OCI-LY7 (cell line): ENCODE data around the gene SMIM12.

Experiments used
- EZH2phosphoT487 ChIP-seq: fragments of 200-600 bp; sonication (generic); IDR thresholded peaks from 2 replicates; pipeline ENCODE4 v1.6.1; 2018; ENCODE audit warnings: low read depth, borderline replicate concordance, mild to moderate bottlenecking, mixed run types, antibody characterized with exemption, low read length, moderate library complexity, mixed read lengths
- TF ChIP-seq, protein P1 (sequence below): fragments of 200-600 bp; sonication (generic); conservative IDR thresholded peaks from 2 replicates; pipeline ENCODE4 v1.5.1; 2014; ENCODE audit warnings: mild to moderate bottlenecking, antibody characterized with exemption, low read length, moderate library complexity, mixed read lengths

DNA sequence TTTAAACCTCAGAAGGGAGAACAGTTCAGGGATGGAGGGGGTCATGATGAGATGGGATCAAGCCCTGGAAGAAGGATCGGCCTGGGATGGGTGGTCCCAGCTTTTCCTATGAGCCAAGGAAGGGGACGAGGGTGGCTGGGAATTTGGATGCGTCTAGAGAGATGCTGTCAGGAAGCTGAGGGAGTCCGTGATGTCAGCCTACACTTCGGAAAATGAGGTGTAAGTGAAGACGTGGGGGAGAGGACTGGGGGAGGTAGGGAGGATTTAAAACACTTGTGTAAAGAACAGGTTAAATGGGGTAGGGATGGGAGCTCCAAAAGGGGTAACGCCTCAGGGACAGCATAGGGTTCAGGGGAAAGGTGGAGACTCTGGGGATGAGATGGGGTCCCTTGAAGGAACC is 42.4 kb upstream of the SMIM12 start:
- TF ChIP-seq, protein P1, sequence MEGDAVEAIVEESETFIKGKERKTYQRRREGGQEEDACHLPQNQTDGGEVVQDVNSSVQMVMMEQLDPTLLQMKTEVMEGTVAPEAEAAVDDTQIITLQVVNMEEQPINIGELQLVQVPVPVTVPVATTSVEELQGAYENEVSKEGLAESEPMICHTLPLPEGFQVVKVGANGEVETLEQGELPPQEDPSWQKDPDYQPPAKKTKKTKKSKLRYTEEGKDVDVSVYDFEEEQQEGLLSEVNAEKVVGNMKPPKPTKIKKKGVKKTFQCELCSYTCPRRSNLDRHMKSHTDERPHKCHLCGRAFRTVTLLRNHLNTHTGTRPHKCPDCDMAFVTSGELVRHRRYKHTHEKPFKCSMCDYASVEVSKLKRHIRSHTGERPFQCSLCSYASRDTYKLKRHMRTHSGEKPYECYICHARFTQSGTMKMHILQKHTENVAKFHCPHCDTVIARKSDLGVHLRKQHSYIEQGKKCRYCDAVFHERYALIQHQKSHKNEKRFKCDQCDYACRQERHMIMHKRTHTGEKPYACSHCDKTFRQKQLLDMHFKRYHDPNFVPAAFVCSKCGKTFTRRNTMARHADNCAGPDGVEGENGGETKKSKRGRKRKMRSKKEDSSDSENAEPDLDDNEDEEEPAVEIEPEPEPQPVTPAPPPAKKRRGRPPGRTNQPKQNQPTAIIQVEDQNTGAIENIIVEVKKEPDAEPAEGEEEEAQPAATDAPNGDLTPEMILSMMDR = no peak
- TF ChIP-seq EZH2phosphoT487 = no peak
